Activated CD8-positive, alpha-beta memory T cell treated with anti-CD3 and anti-CD28 coated beads for 4 hours (primary cell): ENCODE data around the gene ZNF511.
A peak's percentile ranks its signal among the peaks of the same experiment; 100 is the strongest.
"Not testable (repeated sequence)": the region's sequence is repeated elsewhere in the genome, so short reads cannot be mapped to it uniquely, and the experiment has no call there.

Source experiments
- DNase-seq, 2 donors: peaks; one replicate each; pipeline ENCODE4 v3.0.0-alpha.2; 2020; ENCODE audit warnings: low read depth in 2 of 2

Gene ZNF511

DNA sequence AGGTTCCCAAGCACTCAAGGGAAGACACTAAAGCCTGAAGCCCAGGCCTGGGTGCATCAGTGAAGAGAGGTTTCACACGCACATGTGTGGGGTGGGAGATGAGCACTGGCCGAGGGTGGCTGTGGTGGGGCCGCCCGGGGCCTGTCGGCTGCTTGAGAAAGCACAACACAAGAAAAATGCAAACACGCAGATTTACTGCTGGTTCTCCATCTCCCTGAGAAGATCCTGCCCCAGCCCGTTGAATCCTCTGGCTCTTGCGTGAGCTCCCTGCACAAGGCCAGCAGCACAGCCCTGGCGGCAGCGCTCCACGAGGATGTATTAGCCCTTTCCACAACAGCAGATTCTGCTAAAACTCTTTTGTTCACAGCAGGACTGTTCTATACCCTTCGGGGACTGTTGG lies 6.2 kb downstream of the ZNF511 start:
- no peak for DNase-seq

DNA sequence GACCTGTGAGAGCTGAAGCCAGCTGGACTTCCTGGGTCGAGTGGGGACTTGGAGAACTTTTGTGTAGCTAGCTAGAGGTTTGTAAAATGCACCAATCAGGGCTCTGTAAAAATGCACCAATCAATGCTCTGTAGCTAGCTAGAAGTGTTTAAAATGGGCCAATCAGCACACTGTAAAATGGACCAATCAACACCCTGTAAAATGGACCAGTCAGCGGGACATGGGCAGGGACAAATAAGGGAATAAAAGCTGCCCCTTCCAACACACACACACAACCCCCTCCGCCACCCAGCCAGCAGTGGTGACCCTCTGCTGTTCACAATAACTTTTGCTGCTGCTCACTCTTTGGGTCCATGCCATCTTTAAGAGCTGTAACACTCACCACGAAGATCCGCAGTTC lies 7.1 kb downstream of the ZNF511 start:
- no peak for DNase-seq

DNA sequence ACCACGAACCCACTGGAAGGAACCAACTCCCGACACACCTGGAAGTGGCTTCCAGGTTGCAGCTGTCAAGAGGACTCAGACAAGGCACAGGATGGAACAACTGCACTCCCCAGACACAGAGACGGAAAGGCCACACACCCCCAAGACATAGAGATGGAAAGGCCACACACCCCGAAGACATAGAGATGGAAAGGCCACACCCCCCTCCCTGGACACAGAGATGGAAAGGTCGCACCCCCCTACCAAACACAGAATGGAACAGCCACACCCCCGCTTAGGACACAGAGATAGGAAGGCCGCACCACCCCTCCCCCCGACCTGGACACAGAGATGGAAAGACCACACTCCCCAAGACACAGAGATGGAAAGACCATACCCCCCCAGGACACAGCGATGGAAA lies 7.6 kb downstream of the ZNF511 start:
- DNase-seq: no peak

DNA sequence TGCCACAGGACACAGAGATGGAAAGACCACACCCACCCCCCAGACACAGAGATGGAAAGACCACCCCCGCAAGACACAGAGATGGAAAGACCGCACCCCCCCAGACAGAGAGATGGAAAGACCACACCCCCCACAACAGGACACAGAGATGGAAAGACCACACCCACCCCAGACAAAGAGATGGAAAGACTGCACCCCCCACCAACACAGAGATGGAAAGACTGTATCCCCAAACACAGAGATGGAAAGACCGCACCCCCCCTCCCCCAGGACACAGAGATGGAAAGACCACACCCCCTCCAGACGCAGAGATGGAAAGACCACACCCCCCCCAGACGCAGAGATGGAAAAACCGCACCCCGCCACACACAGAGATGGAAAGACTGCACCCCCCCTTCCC lies 8.0 kb downstream of the ZNF511 start:
- no peak for DNase-seq

DNA sequence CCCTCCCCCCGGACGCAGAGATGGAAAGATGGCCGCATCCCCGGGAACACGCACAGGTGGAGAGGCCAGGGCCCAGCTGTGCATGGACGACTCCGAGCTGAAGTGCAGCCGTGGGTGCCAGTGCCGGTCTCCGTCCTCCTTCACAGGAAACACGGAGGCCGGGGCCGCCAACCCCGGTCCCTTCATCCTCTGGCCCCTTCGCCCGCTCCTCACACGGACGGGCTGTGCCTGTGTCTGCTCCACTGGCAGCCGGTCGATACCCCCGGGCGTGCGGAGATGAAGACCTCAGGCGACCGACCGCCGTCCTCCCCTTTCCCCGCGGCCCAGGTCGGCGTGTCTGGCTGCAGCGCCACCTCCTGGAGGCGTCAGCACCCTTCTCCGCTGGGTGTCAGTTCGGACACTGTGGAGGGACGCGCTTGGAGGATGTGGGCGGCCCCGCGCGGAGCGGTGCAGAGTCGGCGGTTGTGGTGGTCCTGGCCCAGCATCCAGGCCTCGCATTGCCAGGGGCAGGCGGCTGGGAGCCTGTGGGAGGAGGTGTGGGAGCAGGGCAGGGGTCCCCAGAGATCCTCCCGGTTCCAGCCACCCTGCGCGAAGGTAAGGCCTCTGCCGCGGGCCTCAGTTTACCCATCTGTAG lies 9.9 kb downstream of the ZNF511 start:
- peak in 1 of 2 donors; percentile 22 for DNase-seq

DNA sequence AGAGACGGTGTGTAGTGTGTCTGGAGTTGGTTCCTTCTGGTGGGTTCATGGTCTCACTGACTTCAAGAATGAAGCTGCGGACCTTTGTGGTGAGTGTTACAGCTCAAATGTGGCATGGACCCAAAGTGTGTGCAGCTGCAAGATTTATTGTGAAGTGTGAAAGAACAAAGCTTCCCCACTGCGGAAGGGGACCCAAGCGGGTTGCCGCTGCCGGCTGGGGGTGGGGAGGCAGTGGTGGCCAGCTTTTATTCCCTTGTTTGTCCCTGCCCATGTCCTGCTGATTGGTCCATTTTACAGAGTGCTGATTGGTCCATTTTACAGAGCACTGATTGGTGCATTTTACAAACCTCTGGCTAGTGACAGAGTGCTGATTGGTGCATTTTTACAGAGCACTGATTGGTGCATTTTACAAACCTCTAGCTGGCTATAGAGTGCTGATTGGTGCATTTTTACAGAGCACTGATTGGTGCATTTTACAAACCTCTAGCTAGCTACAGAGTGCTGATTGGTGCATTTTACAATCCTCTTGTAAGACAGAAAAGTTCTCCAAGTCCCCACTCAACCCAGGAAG lies 12.2 kb downstream of the ZNF511 start:
- not testable (repeated sequence) for DNase-seq

DNA sequence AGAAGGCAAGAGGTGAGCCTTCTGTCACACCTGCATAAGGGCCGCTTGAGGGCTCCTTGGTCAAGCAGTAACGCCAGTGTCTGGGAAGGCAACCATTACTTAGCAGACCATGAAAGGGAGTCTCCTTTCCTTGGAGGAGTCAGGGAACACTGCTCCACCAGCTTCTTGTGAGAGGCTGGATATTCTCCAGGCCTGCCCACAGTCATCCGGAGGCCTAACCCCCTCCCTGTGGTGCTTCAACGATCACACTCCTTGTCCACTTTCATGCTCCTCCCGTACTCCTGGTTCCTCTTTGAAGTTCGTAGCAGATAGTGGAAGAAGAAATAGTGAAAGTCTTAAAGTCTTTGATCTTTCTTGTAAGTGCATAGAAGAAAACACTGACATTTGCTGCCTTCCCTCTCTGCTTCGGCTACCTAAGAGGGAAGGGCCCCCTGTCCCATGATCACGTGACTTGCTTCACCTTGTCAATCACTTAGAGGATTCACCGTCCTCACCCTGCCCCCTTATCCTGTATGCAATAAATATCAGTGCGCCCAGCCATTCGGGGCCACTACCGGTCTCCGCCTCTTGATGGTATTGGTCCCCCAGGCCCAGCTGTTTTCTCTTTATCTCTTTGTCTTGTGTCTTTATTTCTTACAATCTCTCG lies 13.5 kb downstream of the ZNF511 start:
- DNase-seq: not testable (repeated sequence)

DNA sequence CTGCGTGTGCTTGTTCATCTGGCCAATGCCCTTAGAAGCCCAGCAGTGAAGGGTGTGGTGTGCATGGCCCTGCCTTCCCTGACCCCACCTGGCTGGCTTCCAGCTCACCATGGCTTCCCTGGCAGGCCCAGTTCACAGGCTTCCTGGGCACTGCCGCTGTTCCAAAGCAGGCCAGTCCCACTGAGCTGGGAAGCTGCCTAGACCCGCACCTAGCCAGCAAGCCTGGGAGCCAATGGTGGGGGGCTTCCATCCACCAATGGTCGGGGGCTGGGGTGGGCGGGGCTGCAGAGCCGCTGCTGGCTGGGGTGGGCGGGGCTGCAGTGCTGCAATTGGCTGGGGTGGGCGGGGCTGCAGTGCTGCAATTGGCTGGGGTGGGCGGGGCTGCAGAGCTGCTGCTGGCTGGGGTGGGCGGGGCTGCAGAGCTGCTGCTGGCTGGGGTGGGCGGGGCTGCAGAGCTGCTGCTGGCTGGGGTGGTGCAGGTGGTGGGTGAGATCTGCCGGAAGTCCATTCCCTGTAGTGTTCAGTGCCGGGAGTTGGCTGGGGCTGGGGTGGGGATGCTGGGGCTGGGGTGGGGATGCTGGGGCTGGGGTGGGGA lies 15.6 kb downstream of the ZNF511 start:
- DNase-seq: peak in 1 of 2 donors; percentile 31

DNA sequence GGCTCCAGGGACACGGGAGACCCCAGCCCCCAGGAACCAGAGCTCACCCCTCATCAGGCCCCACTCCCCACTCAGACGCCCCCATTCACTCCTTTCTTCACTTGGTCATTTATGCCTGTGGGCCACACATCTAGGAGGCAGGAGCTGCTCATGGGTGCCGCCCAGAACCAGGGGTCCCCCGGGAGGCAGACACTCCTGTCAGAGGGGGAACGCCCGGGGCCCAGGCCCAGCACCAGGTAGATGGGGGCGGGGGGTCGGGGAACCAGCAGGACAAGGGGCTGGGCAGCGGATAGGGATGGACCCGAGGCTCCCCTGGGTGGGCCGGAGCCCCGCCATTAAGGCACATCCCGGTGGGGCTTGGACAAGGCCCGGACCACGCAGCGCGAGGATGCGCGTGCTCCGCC lies 16.1 kb downstream of the ZNF511 start:
- no peak for DNase-seq

DNA sequence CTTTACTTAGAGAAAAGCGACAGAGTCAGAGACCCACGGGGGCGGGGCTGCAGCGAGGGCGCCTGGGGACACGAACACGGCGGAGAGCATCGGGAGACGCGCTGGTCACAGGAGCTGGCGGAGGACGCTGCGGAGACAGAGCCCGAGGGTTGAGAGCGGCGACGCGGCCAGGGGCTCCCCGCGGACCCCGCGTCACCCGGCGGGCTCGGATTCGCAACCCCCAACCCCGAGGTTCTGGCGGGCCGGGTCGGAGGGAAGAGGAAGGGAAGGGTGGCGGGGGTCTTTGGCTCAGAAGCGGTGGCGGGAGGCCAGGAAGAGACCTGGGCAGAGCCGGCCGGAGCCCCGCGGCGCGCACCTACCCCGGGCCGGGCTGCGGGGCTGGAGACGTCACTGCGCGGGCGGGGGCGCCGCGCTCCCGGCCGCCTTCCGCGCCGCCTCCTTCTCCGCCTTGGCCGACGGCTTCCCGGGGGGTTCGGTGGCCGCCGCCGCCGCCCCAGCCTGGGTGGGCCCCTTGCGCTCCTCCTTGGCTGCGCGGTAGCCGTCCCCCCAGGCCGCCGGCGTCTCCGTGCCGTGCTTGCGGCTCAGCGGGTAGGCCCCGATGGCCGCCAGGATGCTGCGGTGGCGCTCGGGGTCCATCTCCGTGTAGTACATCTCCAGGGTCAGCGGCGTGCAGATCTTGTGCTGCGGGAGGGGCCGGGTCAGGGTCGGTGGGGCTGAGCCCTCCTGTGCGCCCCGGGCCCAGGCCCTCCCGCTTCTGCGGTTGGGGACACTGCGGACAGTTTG lies 16.9 kb downstream of the ZNF511 start:
- no peak for DNase-seq

DNA sequence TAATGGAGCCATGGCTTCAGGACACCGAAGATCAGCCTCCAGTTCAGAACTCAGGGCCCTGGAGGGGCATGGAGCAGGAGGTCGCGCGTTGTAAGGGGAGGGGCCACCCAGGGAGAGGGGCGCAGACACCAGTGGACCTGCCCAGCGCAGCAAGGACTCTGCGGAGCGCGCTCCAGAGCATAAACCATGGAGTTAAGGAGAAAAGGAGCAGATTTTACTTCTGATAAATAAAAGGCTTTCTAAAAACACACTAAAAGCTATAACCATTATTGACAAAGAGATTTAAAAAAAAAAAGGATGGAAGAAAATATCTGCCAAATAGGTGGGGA lies 17.5 kb downstream of the ZNF511 start:
- DNase-seq: no peak

DNA sequence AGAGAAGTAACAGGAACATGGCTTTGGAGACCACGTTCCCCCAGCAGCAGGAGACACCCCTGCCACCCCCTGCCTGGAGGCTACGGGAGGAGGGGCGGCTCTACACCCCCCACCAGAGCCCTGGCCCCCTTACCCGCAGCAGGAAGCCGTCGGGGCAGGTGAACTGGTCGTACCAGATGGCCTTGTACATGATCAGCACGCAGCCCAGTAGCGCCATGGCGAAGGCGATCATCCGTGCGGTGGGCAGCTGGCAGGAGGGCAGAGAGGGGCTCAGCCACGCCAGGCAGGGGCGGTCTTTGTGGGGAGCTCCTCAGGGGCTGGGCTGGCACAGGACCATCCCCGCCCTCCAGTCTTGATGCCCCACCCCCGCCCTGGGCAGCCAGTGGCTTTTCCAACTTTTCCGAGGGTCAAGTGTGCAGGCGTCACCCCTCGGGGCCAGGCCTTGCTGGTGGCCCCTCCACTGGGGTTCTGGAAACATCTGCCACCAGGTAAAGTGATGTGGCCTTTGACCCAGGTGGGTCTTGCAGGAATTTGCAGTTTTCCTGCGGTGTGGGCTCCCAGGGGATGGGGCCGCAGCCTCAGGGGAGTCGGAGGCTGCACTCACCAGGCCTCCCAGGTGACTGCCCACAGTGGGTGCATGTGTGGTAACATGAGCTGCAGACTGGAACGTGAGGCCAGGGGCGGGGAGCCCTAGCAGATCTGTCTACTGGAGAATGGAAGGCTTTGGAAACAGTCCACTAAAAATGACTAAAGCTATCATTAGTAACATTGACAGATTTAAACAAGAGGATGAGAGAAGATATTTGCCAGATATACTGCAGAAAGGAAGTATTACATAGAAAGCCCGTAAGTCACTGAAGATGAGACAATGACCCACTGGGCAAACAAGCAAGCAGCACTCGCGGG lies 18.3 kb downstream of the ZNF511 start:
- no peak for DNase-seq

DNA sequence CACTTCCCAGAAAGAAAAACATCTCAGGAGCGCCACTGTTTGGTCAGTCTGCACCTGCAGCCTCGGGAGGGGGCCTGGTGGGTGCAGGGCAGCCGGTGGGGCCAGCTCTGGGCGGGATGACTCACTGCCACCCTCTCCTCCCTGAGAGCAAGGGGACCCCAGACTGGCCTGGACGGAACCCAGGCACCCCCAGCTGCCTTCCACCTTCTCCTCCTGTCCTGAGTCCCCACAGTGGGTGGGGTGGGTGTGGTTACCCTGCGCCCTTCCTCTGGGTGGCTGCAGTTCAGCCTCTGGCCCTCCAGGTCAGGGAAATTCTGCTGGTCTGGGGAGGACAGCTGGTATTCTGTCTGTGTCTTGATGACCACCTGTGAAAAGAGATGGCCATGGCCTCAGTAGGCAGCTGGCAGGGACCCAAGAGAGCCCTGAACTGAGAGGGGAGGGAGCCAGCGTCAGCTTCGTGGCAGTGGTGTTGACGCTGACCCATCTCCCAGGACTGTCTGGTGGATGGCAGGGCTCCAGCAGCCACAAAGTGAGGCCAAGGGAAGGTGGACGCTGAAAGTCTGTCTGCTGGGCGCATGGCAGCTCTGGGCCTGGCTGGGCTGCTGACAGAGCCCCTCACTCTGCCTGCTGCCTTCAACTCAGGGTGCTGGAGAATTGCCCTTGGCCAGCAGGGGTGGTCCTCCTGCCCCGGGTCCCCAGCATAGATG lies 19.1 kb downstream of the ZNF511 start:
- DNase-seq: no peak

DNA sequence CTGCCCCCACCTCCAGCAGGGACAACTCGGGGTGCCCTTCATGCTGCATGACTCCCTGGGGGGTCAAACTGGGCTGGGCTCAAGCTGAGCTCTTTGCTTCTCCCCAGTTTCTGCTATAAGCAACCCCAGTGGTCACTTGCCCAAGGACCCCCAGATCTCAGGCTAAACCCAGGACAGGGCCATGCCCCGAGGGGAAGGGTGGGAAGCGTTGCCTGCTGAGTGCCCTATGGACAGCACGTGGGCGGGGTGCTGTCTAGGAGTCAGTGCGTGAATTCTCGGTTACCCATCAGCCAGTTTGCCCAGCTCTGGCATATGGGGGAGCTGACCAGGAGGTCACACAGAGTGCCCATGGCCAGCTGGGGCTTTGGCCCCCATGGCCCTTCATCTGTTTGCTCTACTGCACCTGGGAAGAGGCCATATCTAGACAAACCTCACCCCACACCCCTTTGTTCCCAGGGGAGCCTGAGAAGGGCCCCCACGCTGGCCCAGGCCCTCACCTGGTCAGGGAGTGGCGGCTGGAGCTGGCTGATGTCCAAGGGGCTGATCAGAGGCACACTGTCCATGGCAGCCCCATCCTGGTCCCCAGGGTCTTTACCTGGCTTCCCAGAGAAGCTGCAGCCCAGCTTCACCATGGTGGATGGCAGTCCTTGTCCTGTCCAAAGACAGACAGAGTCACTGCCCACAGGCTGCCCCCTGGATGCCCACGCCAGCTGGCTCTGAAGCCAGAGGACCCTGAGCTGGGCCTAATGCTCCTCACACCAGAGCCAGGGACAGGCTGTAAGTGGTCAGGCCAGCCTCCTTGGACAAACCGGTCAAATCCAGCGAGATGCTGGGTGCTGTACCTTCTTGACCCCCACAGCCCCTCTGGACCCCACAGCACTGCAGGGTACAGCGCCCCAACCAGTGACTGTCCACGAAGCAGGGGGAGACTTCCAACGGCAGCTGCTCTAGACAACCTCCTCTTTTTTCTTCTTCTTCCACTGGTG lies 19.9 kb downstream of the ZNF511 start:
- no peak for DNase-seq

DNA sequence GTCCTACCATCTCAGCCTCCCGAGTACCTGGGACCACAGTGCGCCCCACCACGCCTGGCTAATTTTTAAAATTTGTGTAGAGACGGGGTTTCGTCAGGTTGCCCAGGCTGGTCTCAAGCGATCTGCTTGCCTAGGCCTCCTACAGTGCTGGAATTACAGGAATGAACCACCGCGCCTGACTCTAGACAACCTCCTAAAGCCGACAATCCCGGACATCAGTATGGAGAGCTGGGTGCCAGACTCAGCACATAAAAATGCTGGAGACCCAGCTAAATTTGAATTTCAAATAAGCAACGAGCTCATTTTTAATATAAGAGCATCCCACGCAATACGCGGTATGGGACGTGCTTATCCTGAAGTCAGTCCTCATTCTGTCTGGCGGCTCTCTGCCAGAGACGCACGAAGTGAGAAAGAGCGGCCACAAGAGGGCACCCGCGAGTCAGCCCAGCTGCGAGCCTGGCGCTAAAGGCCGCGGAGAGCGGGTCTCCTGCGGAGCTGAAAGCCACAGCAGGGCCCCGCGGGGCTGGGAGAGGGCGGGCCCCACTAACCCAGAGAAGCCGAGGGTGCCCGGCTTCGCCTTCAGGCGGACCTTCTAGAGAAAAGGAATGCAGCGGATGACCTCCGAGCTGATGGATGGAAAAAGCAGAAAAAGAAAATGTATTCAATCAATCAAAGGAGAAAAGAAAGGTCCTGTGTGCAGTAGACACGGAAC lies 20.9 kb downstream of the ZNF511 start:
- peak; percentile 71 to 76 for DNase-seq

DNA sequence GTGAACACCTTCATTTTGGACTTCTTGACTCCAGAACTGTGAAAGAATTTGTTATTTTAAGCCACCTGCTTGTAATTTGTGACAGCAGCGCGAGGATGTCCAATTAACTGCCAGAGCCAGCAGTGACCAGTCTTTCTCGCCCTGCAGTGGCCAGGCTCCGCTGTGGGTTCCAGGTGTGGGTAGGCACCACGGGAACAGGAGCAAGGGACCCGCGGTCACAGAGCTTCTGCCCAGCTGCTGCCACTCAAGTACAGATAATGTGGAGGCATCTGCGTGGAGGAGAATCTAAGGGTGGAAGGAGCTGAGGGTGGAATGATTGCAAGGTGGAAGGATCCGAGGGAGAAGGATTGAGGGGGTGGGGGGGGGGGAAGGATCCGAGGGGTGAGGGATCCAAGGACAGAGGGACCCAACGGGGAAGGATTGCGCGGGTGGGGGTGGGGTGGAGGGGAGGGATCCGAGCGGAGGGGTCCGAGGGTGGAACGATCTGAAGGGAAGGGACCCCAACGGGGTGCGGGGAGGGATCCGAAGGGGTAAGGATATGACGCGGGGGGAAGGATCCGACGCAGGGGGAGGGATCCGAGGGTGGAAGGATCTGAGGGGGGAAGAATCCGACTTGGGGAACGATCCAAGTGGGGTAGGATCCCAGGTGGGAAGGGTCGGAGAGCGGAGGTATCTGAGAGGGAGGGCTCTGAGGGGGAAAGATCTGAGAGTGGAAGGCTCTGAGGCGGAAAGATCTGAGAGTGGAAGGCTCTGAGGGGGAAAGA lies 24.4 kb downstream of the ZNF511 start:
- no peak for DNase-seq

DNA sequence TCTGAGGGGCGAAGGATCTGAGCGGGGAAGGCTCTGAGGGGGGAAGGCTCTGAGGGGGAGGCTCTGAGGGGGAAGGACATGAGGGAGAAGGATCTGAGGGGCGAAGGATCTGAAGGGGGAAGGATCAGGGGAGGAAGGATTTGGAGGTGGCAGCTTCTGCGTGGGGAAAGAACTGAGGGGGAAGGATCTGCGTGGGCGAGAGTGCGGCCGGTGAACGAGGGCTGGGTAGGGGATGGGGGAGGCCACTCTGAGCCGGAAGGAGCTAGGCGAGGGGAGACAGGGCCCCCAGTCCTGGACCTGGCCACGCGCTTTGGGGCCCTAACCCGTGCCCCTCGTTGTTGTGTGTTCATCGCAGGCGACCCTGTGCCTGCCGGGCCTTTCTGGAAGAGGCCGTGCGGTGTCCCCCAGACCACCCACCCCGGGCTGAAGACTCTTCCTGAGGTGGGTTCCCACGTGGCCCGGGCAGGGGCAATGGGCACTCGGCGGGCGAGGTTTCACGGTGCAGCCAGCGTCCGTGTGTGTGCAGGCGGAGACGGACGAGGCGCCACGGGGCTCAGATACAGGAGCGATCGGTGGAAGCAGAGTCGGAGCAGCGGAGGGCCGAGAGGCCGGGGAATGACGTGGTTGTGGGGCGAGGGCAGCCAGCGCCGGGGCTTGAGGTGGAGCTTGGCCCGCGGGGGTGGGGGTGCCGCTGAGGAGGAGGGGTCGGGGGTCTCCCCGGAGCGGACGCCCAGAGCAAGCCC lies 26.0 kb downstream of the ZNF511 start:
- DNase-seq: peak in 1 of 2 donors; percentile 24
